Measurements from ENCODE around the gene BCORL1.

DNA sequence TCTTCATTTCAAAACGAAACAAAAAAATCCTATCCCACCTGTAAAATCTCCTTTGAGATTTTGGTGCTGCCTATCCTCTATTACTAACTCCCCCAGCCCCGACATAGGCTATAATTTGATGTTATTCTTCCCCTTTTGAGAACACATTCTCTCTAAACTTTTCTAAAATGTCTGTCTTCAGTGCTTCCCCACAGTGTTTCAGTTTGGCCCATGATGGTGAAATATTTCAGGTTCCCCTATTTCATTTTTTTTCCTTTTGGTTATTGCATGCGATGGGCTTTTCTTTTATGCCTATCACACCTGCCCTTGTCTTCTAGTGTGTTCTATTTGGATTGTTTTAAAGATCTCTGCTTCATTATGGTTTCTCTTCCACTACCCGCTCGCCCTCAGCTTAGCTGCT is 14.7 kb downstream of the BCORL1 start:
- TF ChIP-seq, protein P1, sequence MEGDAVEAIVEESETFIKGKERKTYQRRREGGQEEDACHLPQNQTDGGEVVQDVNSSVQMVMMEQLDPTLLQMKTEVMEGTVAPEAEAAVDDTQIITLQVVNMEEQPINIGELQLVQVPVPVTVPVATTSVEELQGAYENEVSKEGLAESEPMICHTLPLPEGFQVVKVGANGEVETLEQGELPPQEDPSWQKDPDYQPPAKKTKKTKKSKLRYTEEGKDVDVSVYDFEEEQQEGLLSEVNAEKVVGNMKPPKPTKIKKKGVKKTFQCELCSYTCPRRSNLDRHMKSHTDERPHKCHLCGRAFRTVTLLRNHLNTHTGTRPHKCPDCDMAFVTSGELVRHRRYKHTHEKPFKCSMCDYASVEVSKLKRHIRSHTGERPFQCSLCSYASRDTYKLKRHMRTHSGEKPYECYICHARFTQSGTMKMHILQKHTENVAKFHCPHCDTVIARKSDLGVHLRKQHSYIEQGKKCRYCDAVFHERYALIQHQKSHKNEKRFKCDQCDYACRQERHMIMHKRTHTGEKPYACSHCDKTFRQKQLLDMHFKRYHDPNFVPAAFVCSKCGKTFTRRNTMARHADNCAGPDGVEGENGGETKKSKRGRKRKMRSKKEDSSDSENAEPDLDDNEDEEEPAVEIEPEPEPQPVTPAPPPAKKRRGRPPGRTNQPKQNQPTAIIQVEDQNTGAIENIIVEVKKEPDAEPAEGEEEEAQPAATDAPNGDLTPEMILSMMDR (IDR thresholded peaks at IDR 0.05; ENCODE audit: low read length) = no peak
- no peak for TF ChIP-seq EZH2 (optimal IDR thresholded peaks at IDR 0.05; ENCODE audit: low read depth, low read length)
- TF ChIP-seq EZH2phosphoT487 (IDR thresholded peaks at IDR 0.05; ENCODE audit: low read length) = no peak

Data from MM.1S (cell line).